ENCODE results near the gene MEGF9.

- no peak for TF ChIP-seq CTCF (conservative IDR thresholded peaks at IDR 0.05; ENCODE audit: low read depth, low read length)
- TF ChIP-seq EZH2 (IDR thresholded peaks at IDR 0.05; ENCODE audit: borderline replicate concordance, low read depth, low read length, poor library complexity, severe bottlenecking) = no peak
Measured at GRCh38 chr9:120755044-120755443, 40.8 kb upstream of the MEGF9 start.
